Uterus (tissue), 2 donors: ENCODE results near the gene CLINT1.

Experiments
- CTCF ChIP-seq, 4 experiments: fragments of 200-600 bp in 2 of 4; fragments of 450-650 bp in 2 of 4; sonication (generic) in 2 of 4; IDR thresholded peaks; one replicate each; pipeline ENCODE4 v1.5.1; 2016 to 2019; ENCODE audit warnings: antibody characterized with exemption in 4 of 4, mild to moderate bottlenecking in 2 of 4, moderate library complexity in 1 of 4
- POLR2A ChIP-seq, 2 donors: fragments of 450-650 bp; IDR thresholded peaks; one replicate each; pipeline ENCODE4 v1.6.1; 2016; ENCODE audit warnings: antibody characterized with exemption in 2 of 2, mild to moderate bottlenecking in 1 of 2, moderate library complexity in 1 of 2

GRCh38 chr5:157890836-157891597 is 32.1 kb upstream of the CLINT1 start:
- TF ChIP-seq POLR2A (IDR thresholded peaks at IDR 0.05) (no peak), CTCF (IDR thresholded peaks at IDR 0.05) (no peak)
